GM21423 (cell line): ENCODE data around the gene ANK3.
A peak's percentile ranks its signal among the peaks of the same experiment; 100 is the strongest.

Source experiments
- ATAC-seq: cut with Tn5 transposase; IDR thresholded peaks from one replicate; pipeline ENCODE4 v1.9.1; 2021; ENCODE audit warnings: mild to moderate bottlenecking, moderate library complexity; ENCODE audit not compliant: unreplicated experiment

The ANK3 gene

DNA sequence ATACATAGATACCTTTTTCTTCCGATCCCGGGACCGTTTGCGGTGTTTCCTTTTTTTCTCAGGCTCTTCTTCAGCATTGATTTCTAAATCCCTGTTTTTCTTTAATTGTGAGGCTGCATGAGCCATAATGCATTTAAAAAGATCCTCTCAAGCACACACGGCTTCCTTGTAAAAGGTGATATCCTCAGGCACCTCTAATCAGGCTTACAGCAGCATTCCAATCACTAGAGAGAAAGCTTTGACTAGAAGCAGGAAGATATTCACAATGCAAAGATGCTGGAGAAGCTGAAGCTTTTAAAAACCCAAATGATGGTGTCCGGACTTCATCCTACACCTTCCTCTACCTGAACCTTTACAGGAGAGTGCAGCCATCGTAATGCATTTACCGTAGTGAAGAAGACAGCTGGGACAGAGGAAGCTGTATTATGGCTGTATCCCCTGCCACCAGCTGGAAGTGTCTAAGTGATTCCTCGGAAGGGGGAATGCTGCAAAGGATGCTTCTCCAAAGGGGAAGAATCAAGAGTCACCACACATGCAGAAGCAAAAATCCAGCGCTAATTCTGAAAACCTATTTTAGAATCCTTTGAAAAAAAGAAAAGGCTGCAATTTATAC lies at the start of gene ANK3:
TSS of gene ANK3 (minus strand) at position 463 of the 613 bp plus-strand sequence. CDS start at position 126, 337 bp downstream.
- no peak for ATAC-seq

DNA sequence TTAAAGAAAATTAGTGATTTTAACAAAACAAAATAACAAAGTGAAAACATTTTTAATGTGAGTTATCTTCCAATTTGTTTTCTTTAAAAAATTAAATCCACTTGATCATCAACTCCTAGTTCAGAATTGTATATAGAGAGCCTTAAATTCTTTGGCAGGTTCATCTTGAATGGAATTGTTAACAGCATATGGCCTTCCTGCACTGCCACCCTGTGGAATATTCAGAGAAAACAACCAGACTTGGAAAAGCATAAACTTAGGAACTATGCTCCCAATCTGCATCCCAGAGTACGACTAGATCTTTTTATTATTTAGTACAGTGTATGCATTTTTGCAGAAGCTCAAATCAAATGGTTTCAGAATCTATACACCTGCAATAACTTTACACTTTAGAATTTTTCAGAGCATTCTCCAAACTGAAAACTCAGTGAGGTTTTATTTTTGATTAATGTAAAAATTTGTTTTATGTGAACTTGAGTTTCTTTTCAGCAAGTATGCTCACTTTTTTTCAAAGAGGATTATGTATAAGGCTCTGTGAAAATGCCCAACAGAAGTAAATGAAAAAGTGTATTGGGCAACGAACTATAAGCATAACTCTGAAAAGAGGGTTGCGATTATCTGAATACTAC lies 44.9 kb upstream of the ANK3 start:
- ATAC-seq: peak; percentile 62

DNA sequence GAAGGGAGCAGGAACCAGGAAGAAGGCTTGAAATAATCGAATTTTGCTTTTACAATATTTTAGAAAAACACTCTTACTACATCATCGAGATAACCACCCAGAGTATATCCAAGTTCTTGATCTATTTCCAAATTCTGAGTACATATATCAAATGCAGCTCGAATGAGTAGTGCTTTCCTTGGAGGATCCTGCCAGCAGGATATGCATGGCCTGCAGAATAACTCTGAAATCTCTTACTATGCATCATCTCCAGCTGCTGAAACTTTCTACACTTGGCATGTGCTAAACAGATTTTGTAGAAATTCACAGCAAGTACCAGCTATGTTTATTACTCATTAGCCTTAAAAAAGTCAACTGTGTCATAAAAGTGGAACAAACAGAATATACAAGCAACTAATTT lies 44.0 kb upstream of the ANK3 start:
- no peak for ATAC-seq

DNA sequence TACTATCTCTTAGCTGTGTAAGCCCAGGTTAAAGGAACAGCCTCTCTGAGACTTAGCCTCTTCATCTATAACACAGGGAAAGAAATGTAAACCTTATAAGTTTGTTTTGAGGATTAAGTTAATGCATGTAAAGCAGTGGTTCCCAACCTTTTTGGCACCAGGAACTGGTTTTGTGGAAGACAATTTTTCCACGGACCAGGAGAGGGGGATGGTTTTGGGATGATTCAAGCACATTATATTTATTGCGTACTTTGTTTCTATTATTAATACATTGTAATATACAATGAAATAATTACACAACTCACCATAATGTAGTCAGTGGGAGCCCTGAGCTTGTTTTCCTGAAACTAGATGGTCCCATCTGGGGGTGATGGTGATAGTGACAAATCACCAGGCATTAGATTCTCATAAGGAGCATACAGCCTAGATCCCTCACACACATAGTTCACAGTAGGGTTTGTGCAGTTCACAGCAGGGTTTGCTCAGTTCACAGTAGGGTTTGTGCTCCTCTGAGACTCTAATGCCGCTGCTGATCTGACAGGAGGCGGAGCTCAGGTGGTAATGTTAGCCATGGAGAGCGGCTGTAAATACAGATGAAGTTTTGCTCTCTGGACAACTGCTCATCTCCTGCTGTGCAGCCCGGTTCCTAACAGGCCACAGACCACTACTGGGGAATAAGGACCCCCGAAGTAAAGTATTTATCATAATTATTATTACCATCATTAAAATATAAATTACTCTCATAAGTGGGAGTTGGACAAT lies 41.3 kb upstream of the ANK3 start:
- ATAC-seq: no peak

DNA sequence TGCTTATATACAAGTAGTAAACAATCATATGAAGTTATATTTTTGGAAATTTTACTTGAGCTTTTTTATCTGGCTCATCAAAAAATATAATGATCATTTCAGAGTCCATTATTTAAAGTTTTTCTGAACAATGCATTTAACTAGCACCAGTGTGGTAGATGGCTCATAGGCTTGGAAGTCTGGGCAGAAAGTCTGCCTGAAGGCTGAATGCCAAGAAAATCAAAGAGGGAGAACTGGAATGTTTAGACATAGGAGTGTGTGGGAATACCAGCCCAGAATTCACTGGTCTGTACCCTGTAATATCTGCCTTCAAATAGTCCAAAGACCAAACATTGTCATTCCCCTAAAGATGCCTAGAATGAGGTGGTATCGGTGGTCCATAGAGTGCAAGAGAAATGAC lies 40.3 kb upstream of the ANK3 start:
- ATAC-seq: no peak

DNA sequence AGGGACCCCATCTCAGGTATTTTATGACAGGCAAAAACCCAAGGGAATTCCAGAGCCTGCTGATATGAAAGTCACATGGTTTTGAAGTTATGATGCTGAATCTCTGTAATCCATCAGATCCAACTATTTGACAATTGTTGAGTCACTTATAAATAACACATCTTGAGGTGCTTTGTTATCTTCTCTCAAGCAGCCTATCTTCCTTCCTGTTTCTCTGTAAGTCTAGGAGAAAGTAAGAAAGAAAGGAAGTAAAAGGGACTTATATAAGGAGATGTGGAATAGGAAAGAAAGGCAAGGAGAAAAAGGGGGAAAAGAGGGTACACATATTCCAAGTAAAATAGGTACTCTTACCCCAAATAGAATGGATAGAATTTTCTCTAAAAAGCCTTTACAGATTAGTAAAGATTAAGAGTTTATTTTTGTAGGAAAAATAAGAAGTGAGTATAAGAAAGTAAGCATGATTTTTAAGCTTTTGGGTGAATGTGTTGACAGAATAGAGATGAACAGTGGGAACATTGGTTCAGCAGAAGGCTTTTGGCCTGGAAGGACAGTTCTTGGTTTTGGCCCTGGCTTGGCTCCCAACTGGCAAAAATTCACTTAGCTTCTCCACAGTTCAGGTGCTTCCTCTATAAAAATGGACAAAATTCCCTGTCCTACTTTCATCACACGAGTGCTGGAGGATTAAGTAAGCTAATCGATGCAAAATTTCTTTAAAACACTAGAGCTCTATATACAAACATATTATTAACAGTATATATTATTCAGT lies 39.6 kb upstream of the ANK3 start:
- ATAC-seq: no peak

DNA sequence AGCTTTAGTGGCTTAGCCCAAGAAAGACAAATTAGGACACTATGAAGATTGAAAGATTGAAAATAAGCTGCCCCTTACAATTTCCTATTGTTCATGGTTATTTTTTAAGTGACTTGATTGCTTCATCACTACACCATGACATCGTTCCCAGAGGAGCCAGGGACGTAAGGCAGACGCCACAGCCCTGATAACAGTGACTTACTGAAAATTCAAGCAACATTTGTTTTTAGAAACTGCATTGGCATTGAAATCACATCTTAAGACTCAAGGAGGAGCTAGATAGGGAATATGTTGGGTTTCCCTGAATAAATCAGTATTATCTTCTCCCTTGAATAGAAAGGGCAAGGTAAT lies 38.7 kb upstream of the ANK3 start:
- no peak for ATAC-seq

DNA sequence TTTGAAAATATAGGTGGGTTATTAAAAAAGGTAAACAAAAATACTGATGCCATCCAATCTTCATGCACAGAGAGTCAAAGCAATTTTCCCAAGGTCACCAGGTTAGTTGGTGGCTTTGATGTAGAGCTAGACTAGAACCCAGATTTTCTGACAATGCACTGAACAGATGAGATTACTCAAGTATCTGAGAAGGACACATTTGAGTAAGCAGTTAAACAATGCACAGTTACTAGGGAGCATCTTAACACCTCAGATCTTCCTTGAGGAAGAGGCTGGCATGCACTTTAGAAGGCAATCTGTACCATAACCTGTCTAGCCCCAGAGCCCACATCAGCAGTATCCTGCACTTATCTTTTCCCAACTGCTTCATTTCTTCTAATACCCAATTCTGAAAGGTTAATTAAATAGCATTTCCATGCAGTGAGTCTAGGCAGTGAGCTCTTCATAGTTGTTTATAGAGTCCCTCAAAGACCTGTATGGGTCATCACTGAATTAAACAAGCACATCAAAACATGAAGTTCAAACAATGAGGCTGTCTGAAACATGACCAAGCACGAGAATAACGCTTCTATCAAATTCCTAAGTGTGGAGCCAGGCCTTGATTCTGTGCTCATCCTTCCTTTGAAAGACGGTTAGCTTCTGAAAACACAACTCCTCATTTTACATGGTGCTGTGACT lies 38.2 kb upstream of the ANK3 start:
- ATAC-seq: no peak

DNA sequence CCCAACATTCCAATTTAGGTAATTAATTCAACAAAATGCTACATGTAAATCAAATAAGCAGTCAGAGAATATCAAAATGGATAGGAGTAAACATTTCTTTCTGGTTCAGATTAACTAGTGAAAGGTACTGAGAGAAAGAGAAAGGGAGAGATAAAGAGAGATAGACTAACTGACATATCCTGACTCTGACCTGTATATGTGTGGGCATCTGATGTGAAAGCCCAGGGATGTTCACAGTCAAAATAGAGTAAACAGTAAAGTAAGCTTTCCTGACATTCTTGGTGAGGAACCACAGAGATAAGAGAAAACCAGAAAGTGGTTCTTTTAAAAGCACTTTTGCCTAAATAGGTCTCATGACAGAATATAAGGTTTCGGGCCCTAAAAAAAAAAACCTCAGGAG lies 37.5 kb upstream of the ANK3 start:
- ATAC-seq: no peak

DNA sequence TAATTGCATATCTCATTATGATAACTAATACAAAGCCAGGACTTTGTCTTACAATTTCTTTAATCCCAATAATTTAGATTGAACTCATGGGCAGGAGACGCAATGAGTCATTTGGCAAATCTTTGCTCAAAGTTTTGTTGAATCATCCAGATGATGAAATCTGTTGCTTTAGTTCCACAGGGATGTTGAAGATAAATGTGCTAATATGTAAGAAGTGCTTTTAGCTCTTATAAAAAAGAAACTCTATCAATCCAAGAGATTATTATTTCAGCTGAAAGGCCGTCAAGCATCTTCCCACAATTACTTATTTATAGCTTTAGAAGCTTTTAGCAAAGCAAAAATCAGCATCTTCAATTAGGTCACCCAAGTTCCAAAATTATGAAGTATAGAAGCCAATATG lies 36.8 kb upstream of the ANK3 start:
- ATAC-seq: no peak

DNA sequence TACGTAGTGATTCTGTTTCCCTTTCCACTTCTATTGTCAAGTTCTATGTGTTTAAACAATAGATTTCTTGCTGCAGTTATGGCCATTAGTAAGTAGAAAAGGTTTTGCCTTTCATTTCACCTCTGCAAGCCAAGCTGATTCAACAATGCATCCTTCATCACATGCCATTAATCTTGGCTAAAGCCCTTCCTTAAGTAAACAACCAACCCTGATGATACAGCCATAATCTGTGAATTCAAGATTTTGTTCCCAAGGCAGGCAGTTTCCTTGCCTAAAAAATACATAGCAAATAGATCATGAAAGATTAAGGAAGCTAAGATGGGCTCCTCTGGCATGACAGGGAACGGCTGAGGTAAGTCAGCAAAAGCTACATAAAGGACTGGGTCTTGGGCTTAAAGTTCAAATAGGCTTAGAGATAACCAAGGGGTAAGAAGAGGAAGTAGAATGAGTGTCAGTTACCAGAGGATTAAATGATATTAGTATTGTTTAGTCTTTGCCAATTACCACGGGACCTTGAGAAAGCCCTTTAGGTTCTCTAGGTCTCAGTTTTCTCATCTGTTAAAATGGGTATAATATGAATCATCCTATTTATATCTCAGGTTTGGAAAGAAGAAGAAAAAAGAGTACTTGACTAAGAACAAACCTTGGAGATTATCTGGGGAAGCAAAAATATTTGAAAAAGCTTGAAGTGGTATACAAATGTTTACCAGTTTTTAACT lies 35.9 kb upstream of the ANK3 start:
- no peak for ATAC-seq

DNA sequence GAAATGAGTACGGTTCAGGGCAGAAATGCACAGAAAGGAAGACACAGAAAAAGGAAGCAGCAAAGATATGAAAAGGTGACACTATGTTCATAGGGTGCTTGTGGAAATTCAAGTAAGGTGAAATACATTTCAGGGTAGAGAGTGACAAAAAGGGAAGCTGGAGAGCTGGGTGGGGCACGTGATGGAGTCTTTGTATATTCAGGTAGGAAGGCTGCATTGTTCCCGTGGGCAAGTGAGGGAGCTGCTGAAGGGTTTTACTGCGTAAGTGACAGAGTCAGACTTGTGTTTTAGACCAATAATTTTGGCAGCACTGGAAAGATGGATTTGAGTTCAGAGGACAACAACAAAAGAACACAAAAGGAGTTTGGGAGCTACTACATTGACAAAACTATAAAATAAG lies 35.3 kb upstream of the ANK3 start:
- no peak for ATAC-seq

DNA sequence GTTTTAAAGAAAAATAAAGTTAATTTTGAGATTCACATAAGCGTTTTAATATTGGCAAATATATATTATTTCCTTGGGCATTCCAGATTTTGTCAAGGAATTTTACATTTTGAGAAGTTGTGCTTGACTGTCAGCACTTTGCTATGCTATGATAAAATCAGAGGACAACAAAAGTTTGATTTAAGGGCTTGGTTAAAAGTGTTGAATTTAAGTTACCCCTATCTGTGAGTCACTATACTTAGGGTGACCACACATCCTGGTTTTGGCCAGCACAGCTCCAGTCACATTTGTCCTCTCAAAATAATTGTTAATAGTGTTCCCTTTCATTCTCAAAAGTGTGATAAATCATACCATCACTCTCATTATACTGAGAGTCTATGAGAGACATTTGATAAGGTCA lies 34.2 kb upstream of the ANK3 start:
- no peak for ATAC-seq

DNA sequence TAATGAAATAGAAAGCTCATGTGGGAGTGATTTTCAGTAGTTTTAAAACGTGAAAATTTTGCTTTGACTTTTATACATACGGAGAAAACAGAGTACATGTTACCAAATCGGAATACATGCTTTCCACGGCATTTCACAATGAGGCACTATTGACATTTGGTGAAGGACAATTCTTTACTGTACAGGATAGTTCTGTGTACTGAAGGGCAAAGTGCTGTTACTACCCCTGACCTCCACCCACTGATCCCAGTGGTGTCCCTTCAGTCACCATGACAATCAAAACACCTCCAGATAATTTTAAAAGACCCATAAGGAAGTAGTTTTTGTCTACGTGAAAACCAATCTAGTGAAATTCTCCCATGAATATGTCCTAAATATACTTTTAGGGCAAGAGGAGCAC lies 33.1 kb upstream of the ANK3 start:
- no peak for ATAC-seq

DNA sequence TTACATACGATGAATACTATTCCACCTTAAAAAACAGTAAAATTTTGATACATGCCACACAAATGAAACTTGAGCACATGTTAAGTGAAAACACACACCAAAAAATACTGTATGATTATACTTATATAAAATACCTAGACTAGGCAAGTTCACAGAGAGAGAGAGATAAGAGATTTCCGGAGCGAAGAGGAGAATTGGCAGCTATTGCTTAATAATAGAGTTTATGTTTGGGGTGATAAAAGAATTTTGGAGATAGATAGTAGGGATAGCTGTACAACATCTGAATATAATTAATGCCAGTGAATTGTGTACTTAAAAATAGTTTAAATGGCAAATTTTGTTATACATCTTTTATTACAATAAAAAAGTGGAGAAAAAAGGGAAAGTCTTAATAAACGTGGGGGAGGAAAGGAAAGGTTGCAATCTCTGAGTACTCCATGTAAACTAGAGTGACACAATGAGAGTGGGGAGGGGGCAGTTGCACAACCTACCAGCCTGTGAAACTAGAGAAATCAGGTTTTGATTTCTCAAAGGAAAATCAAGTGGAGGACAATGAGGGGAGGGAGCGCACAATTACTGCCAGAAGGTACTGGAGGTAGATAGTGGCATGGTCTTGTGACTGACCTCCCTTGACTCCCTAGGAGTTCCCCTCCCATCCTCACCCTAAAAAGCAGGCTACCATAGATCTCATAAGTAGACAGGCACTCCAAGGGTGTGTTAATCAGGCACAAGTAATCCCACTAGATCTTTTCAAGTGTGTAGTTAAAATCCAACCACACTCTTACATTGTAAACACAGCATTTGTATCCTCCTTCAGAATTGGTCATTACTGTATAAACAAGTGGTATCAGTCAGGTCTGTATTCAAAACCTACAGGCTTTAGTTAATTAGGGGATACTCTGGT lies 31.6 kb upstream of the ANK3 start:
- no peak for ATAC-seq

DNA sequence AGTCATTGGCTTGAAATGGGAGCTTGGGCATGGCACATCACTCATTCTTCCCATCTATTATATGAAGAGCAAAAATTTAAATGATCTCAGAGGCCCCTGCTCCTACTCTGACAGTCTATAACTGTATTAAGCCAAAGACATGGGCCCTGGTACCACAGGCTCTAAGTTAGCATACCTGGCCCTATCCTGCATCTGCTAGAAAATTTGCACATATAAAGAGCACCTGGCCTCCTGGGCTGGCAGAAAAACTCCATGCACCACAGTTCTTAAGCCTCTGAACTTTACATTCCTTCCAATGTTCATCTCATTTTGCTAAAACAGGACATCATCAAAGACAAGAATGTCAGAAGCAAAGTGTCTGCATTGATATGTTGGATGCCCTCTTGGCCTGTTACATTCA lies 29.6 kb upstream of the ANK3 start:
- ATAC-seq: no peak

DNA sequence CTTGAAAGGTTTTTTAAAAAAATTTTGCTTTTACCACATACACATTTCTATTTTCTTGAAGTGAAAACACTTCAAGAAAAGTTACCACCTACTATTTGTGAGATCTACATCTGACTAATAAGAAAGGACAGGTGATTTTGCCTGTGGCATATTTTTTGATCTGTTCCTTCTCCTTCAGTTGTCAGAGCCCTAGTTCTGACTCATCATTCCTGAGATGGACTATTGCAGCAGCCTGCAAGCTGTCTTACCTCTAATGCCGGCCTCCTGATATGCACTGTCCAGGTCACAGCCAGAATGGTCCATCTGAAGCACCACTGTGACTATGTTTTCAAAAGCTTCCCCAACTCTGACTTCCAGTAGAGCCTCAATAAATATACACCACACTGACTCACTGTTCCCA lies 28.2 kb upstream of the ANK3 start:
- ATAC-seq: no peak

DNA sequence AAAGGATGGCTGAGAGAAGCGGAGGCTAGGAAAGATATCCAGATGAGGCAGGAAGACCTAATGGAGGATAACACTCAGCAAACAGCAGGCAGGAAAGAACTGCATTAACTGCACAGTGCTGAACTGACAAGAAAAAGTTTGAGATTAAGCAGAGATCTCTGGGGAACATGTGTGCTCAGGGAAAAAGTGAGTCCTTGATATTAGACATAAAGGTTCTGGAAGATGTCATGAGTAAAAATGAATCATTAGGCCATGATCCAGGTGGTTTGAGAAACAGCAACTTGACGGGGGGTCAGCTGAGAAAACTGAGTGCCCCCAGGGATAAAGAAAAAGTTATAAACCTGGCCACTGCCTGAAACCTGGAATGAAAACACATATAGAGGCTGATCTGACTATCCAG lies 27.3 kb upstream of the ANK3 start:
- no peak for ATAC-seq

DNA sequence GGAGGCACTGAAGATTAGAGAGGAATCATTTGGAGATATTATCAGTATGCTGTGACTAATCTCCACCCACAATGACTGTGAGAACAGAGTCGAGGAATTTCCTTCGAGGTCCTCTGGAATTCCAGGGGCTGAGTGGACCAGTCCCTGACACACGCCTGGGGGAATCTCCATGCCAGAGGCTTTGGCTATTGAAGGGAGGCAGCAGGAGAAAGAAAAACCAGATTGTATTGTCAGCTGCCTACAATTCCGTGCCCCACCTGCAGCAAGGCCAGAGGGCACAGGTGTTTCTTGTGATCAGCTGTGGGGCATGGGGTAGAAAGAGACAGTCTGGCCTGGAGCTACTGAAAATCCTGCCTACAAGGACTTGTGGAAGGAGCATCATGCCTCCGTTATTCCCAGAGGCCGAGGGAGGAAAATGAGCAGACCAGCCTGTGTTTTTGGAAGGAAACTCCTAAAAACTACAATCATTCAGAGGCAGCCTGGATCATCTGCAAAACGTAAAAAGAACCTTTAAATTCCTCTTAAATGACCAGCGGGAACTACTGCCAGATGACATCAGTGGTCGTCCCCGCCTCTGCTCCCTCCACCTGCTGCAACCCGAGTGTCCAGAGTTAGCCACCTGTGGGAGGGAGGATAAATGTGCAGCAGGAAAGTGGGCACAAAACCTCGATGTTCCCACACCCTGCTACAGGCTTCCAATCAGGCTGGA lies 25.4 kb upstream of the ANK3 start:
- ATAC-seq: no peak
